Keratinocyte (primary cell): ENCODE data around the gene FHOD3. TPM values are rescaled to one million over a fixed set of nuclear protein-coding genes. Genes with fewer than 3 reads are reported as not detected.

Experiments
- DNase-seq: peaks from one replicate; pipeline ENCODE4 v3.0.0-alpha.2; 2011; ENCODE audit warnings: low read depth, missing footprints, low spot score
- FAIRE-seq: peaks from 2 replicates; lab custom pipeline; 2011; peaks lifted over from hg19 to GRCh38; lab: Jason Lieb, UNC
- H2AFZ ChIP-seq: 2 replicates; pipeline ENCODE4 v1.6.0; 2012; ENCODE audit warnings: low read length, control low read depth, inconsistent platforms; ENCODE audit not compliant: control insufficient read depth
- H3K27ac ChIP-seq: 2 replicates; pipeline ENCODE4 v1.5.1; 2011; ENCODE audit warnings: low read length; ENCODE audit not compliant: control insufficient read depth, insufficient read depth
- H3K27me3 ChIP-seq: 3 replicates; pipeline ENCODE4 v1.6.0; 2011; ENCODE audit warnings: low read length; ENCODE audit not compliant: control insufficient read depth, insufficient read depth; ENCODE audit errors: extremely low read depth
- H3K36me3 ChIP-seq, 2 experiments: 2 replicates in 1 of 2; 3 replicates in 1 of 2; pipeline ENCODE4 v1.5.1; 2011; ENCODE audit warnings: low read length in 2 of 2, mild to moderate bottlenecking in 1 of 2; ENCODE audit not compliant: control insufficient read depth in 2 of 2, insufficient read depth in 2 of 2; ENCODE audit errors: extremely low read depth in 1 of 2
- H3K4me1 ChIP-seq: 3 replicates; pipeline ENCODE4 v1.5.1; 2011; ENCODE audit warnings: low read length; ENCODE audit not compliant: control insufficient read depth, insufficient read depth; ENCODE audit errors: extremely low read depth
- H3K4me2 ChIP-seq: 3 replicates; pipeline ENCODE4 v1.6.0; 2011; ENCODE audit warnings: low read depth, low read length; ENCODE audit not compliant: control insufficient read depth, insufficient read depth; ENCODE audit errors: extremely low read depth
- H3K4me3 ChIP-seq, 3 experiments: fragments of 200-600 bp in 1 of 3; sonication (generic) in 1 of 3; 2 replicates in 2 of 3; 3 replicates in 1 of 3; pipeline ENCODE4 v1.5.1; 2011 to 2016; ENCODE audit warnings: low read length in 3 of 3, mild to moderate bottlenecking in 3 of 3, control low read depth in 2 of 3, inconsistent platforms in 1 of 3, low read depth in 1 of 3, mixed read lengths in 1 of 3, mixed run types in 1 of 3, moderate library complexity in 1 of 3; ENCODE audit not compliant: control insufficient read depth in 2 of 3, insufficient read depth in 2 of 3; ENCODE audit errors: extremely low read depth in 1 of 3
- H3K79me2 ChIP-seq: 2 replicates; pipeline ENCODE4 v1.6.0; 2012; ENCODE audit warnings: low read length; ENCODE audit not compliant: control insufficient read depth, insufficient read depth
- H3K9ac ChIP-seq: 3 replicates; pipeline ENCODE4 v1.6.0; 2011; ENCODE audit warnings: low read length; ENCODE audit not compliant: control insufficient read depth, insufficient read depth; ENCODE audit errors: extremely low read depth
- H3K9me1 ChIP-seq: 3 replicates; pipeline ENCODE4 v1.6.0; 2011; ENCODE audit warnings: low read length; ENCODE audit not compliant: control insufficient read depth, insufficient read depth; ENCODE audit errors: extremely low read depth
- H3K9me3 ChIP-seq: 2 replicates; pipeline ENCODE4 v1.5.1; 2012; ENCODE audit warnings: low read depth, low read length; ENCODE audit not compliant: control insufficient read depth
- H4K20me1 ChIP-seq: 3 replicates; pipeline ENCODE4 v1.6.0; 2011; ENCODE audit warnings: low read length; ENCODE audit not compliant: control insufficient read depth, insufficient read depth; ENCODE audit errors: extremely low read depth
- CTCF ChIP-seq, 3 experiments: IDR thresholded peaks in 1 of 3; conservative IDR thresholded peaks in 1 of 3; optimal IDR thresholded peaks in 1 of 3; 2 replicates in 2 of 3; 3 replicates in 1 of 3; pipeline versions ENCODE3 to v1.5.1; 2011; ENCODE audit warnings: low read length in 3 of 3, mild to moderate bottlenecking in 3 of 3, moderate library complexity in 2 of 3, control low read depth in 1 of 3, inconsistent platforms in 1 of 3; ENCODE audit not compliant: insufficient read depth in 2 of 3; ENCODE audit errors: extremely low read depth in 1 of 3
- EZH2 ChIP-seq: IDR thresholded peaks from one replicate; pipeline ENCODE4 v1.6.1; 2012; ENCODE audit warnings: inconsistent platforms, mild to moderate bottlenecking, low read length, moderate library complexity
- dilution Hi-C: fragments of 300-500 bp; cut with MboI; formaldehyde crosslinking; loops from one replicate; pipeline ENCODE4 v1.7.0; 2020; ENCODE audit warnings: low sequenced_read_pairs; ENCODE audit not compliant: extremely low pct_ligation_motif_present
- polyA plus RNA-seq, 5 experiments: library from polyadenylated mRNA; depleted of rRNA in 3 of 5; stranded (reverse) in 3 of 5; stranded (forward) in 1 of 5; unstranded in 1 of 5; fragments of >200 nt; gene quantifications; 1 replicate in 1 of 5; 2 replicates in 3 of 5; 3 replicates in 1 of 5; pipeline versions ENCODE4 v1.2.1 to v1.2.3, GENCODE V29; 2011 to 2012; ENCODE audit warnings: missing spikeins in 2 of 5, low read depth in 1 of 5, low replicate concordance in 1 of 5

FHOD3 gene
- polyA plus RNA-seq, 1 donor (not counting 4 experiments of a cell fraction or from before 2014, with no cell fraction given) = 7.7 TPM

GRCh38 chr18:36476433-36476832, 178.9 kb downstream of the FHOD3 start:
- TF ChIP-seq CTCF (optimal IDR thresholded peaks at IDR 0.05 in 1 of 3, IDR thresholded peaks at IDR 0.05 in 1 of 3, conservative IDR thresholded peaks at IDR 0.05 in 1 of 3; ENCODE audit: extremely low read depth in 1 of 3, insufficient read depth in 2 of 3, low read length in 3 of 3) = no peak
- no peak for TF ChIP-seq EZH2
- Histone ChIP-seq H3K4me3 (no peak overlapping the region), H3K27ac (no peak overlapping the region), H3K9me3 (no peaks in the 10 kb centered on the region), H3K36me3 (no peaks in the 10 kb centered on the region), H3K79me2 (no peaks in the 10 kb centered on the region), H2AFZ (no peak overlapping the region), H4K20me1 (no peaks in the 10 kb centered on the region), H3K9me1 (no peaks in the 10 kb centered on the region), H3K27me3 (no peaks in the 10 kb centered on the region), H3K9ac (no peak overlapping the region), H3K4me2 (no peak overlapping the region), H3K4me1 (no peaks in the 10 kb centered on the region)
- DNase-seq = no peak
- FAIRE-seq = no peak
- dilution Hi-C loops = no loop called here

- Histone ChIP-seq H2AFZ (no peak overlapping the region), H3K9ac (no peak overlapping the region), H3K9me1 (no peaks in the 10 kb centered on the region), H3K79me2 (no peaks in the 10 kb centered on the region), H3K36me3 (no peaks in the 10 kb centered on the region), H3K9me3 (no peaks in the 10 kb centered on the region), H4K20me1 (no peaks in the 10 kb centered on the region), H3K4me2 (no peak overlapping the region), H3K4me1 (peaks cover 5% of the 10 kb centered on the region), H3K27me3 (no peaks in the 10 kb centered on the region), H3K4me3 (no peak overlapping the region), H3K27ac (no peak overlapping the region)
- dilution Hi-C loops = no loop called here
- TF ChIP-seq EZH2 (no peak), CTCF (optimal IDR thresholded peaks at IDR 0.05 in 1 of 3, IDR thresholded peaks at IDR 0.05 in 1 of 3, conservative IDR thresholded peaks at IDR 0.05 in 1 of 3; ENCODE audit: extremely low read depth in 1 of 3, insufficient read depth in 2 of 3, low read length in 3 of 3) (no peak)
- DNase-seq (no peak), FAIRE-seq (no peak)
Measured at GRCh38 chr18:36477776-36478175, 180.3 kb downstream of the FHOD3 start.
